Measurements from ENCODE around the gene BHLHE23. TPM values are rescaled to one million over a fixed set of nuclear protein-coding genes. Genes with fewer than 3 reads are reported as not detected.

Gene BHLHE23
- total RNA-seq, 1 experiment from 2014 or later, result not detected

- POLR2A ChIA-PET, result interaction anchor here (0.9 to 1.0 kb wide), 2 partner anchors 24 to 31 kb away, joined by 3 read pairs; no protein-coding TSS in a partner anchor
- Mint-ChIP-seq H3K27me3 (ENCODE audit: insufficient read depth, unreplicated experiment) (peaks cover 54% of the 10 kb centered on the region), H3K36me3 (ENCODE audit: insufficient read depth, unreplicated experiment) (peaks cover 6% of the 10 kb centered on the region), H3K4me1 (ENCODE audit: insufficient read depth, unreplicated experiment) (no peaks in the 10 kb centered on the region), H3K27ac (ENCODE audit: low read depth, unreplicated experiment) (no peak overlapping the region), H3K4me3 (ENCODE audit: unreplicated experiment) (no peak overlapping the region), H3K9me3 (ENCODE audit: unreplicated experiment) (no peaks in the 10 kb centered on the region)
- no peak for TF ChIP-seq CTCF (IDR thresholded peaks at IDR 0.05; ENCODE audit: unreplicated experiment)
- BruUV-seq (replicated peaks), result no TSS peak
- CTCF ChIA-PET, result interaction anchor here (0.6 to 2.2 kb wide), 7 partner anchors 7 to 231 kb away, joined by 3 to 11 read pairs (median 3); no protein-coding TSS in a partner anchor
- intact Hi-C loops (cut with micrococcal nuclease), result no loop called here
- DNase-seq (ENCODE audit: unreplicated experiment), result no peak
These were observed 26.8 kb downstream of the BHLHE23 start for GRCh38 chr20:62979876-62980373.

GRCh38 chr20:62979310-62979709, 27.5 kb downstream of the BHLHE23 start:
- H3K4me1 Mint-ChIP-seq (ENCODE audit: insufficient read depth, unreplicated experiment), result no peaks in the 10 kb centered on the region
- H3K27ac Mint-ChIP-seq (ENCODE audit: low read depth, unreplicated experiment), result no peak overlapping the region
- DNase-seq (ENCODE audit: unreplicated experiment), result no peak
- no peak overlapping the region for H3K4me3 Mint-ChIP-seq (ENCODE audit: unreplicated experiment)
- no peak for TF ChIP-seq CTCF (IDR thresholded peaks at IDR 0.05; ENCODE audit: unreplicated experiment)
- H3K27me3 Mint-ChIP-seq (ENCODE audit: insufficient read depth, unreplicated experiment), result peaks cover 48% of the 10 kb centered on the region
- POLR2A ChIA-PET, result interaction anchor here (0.9 kb wide), 1 partner anchor 25 kb away, joined by 3 read pairs; no protein-coding TSS in a partner anchor
- peaks cover 4% of the 10 kb centered on the region for H3K36me3 Mint-ChIP-seq (ENCODE audit: insufficient read depth, unreplicated experiment)
- H3K9me3 Mint-ChIP-seq (ENCODE audit: unreplicated experiment), result no peaks in the 10 kb centered on the region
- intact Hi-C loops (cut with micrococcal nuclease), result no loop called here
- no TSS peak for BruUV-seq (replicated peaks)
- CTCF ChIA-PET, result interaction anchor here (0.6 to 2.2 kb wide), 3 partner anchors 8 to 30 kb away, joined by 3 to 11 read pairs (median 5); no protein-coding TSS in a partner anchor

GRCh38 chr20:62978561-62978943, 28.2 kb downstream of the BHLHE23 start:
- no peak for DNase-seq (ENCODE audit: unreplicated experiment)
- Mint-ChIP-seq H3K9me3 (ENCODE audit: unreplicated experiment) (no peaks in the 10 kb centered on the region), H3K27me3 (ENCODE audit: insufficient read depth, unreplicated experiment) (peaks cover 40% of the 10 kb centered on the region), H3K36me3 (ENCODE audit: insufficient read depth, unreplicated experiment) (no peaks in the 10 kb centered on the region), H3K4me1 (ENCODE audit: insufficient read depth, unreplicated experiment) (no peaks in the 10 kb centered on the region), H3K27ac (ENCODE audit: low read depth, unreplicated experiment) (no peak overlapping the region), H3K4me3 (ENCODE audit: unreplicated experiment) (no peak overlapping the region)
- no peak for TF ChIP-seq CTCF (IDR thresholded peaks at IDR 0.05; ENCODE audit: unreplicated experiment)
- BruUV-seq (replicated peaks), result no TSS peak
- ChIA-PET CTCF (interaction anchor here (1.0 to 2.2 kb wide), 2 partner anchors 30 to 31 kb away, joined by 5 to 11 read pairs; no protein-coding TSS in a partner anchor), POLR2A (no interaction called here)
- intact Hi-C loops (cut with micrococcal nuclease), result no loop called here

- no TSS peak for BruUV-seq (replicated peaks)
- peaks cover 36% of the 10 kb centered on the region for H3K27me3 Mint-ChIP-seq (ENCODE audit: insufficient read depth, unreplicated experiment)
- POLR2A ChIA-PET, result no interaction called here
- H3K36me3 Mint-ChIP-seq (ENCODE audit: insufficient read depth, unreplicated experiment), result no peaks in the 10 kb centered on the region
- no peaks in the 10 kb centered on the region for H3K4me1 Mint-ChIP-seq (ENCODE audit: insufficient read depth, unreplicated experiment)
- DNase-seq (ENCODE audit: unreplicated experiment), result peak; percentile 27
- no peaks in the 10 kb centered on the region for H3K9me3 Mint-ChIP-seq (ENCODE audit: unreplicated experiment)
- H3K27ac Mint-ChIP-seq (ENCODE audit: low read depth, unreplicated experiment), result no peak overlapping the region
- H3K4me3 Mint-ChIP-seq (ENCODE audit: unreplicated experiment), result no peak overlapping the region
- TF ChIP-seq CTCF (IDR thresholded peaks at IDR 0.05; ENCODE audit: unreplicated experiment), result no peak
- intact Hi-C loops (cut with micrococcal nuclease), result no loop called here
- CTCF ChIA-PET, result interaction anchor here (0.6 to 1.0 kb wide), 4 partner anchors 14 to 37 kb away, joined by 3 to 5 read pairs (median 3); no protein-coding TSS in a partner anchor
These were observed 28.9 kb downstream of the BHLHE23 start for GRCh38 chr20:62977613-62978560.
